ENCODE results near the gene SSBP2.

The SSBP2 gene

GRCh38 chr5:81753429-81753828 lies 2.5 kb upstream of the SSBP2 start:
- DNase-seq (ENCODE audit: insufficient read length) = no peak
- FAIRE-seq = peak; percentile 5
- TF ChIP-seq POLR2A (IDR thresholded peaks at IDR 0.05; ENCODE audit: low read depth, low read length) (no peak), TAF1 (IDR thresholded peaks at IDR 0.05; ENCODE audit: borderline replicate concordance, low read depth, low read length) (no peak), POLR2AphosphoS5 (IDR thresholded peaks at IDR 0.05; ENCODE audit: low read depth, low read length) (no peak)

- no peak for DNase-seq (ENCODE audit: insufficient read length)
- no peak for TF ChIP-seq POLR2AphosphoS5 (IDR thresholded peaks at IDR 0.05; ENCODE audit: low read depth, low read length)
- no peak for TF ChIP-seq POLR2A (IDR thresholded peaks at IDR 0.05; ENCODE audit: low read depth, low read length)
- TF ChIP-seq TAF1 (IDR thresholded peaks at IDR 0.05; ENCODE audit: borderline replicate concordance, low read depth, low read length) = no peak
- FAIRE-seq = no peak
Measured at GRCh38 chr5:81752644-81752963, 1.7 kb upstream of the SSBP2 start.

- FAIRE-seq = peak; percentile 60
- peak; percentile 27 for DNase-seq (ENCODE audit: insufficient read length)
- no peak for TF ChIP-seq TAF1 (IDR thresholded peaks at IDR 0.05; ENCODE audit: borderline replicate concordance, low read depth, low read length)
Measured at GRCh38 chr5:81751836-81752643, 1.1 kb upstream of the SSBP2 start.

- peak; percentile 17 for DNase-seq (ENCODE audit: insufficient read length)
- TF ChIP-seq TAF1 (IDR thresholded peaks at IDR 0.05; ENCODE audit: borderline replicate concordance, low read depth, low read length) = no peak
- TF ChIP-seq POLR2AphosphoS5 (IDR thresholded peaks at IDR 0.05; ENCODE audit: low read depth, low read length) = peak; percentile 82
- TF ChIP-seq POLR2A (IDR thresholded peaks at IDR 0.05; ENCODE audit: low read depth, low read length) = peak; percentile 75; the same call in 1 of the 2 replicates
- no peak for FAIRE-seq
Measured at GRCh38 chr5:81750308-81751008, 439 bp downstream of the SSBP2 start.

GRCh38 chr5:81749561-81750307 lies 1.2 kb downstream of the SSBP2 start:
- TF ChIP-seq POLR2AphosphoS5 (IDR thresholded peaks at IDR 0.05; ENCODE audit: low read depth, low read length) (peak; percentile 65; the same call in 1 of the 2 replicates), POLR2A (IDR thresholded peaks at IDR 0.05; ENCODE audit: low read depth, low read length) (peak; percentile 56; the same call in 1 of the 2 replicates), TAF1 (IDR thresholded peaks at IDR 0.05; ENCODE audit: borderline replicate concordance, low read depth, low read length) (no peak)
- peak; percentile 45 for DNase-seq (ENCODE audit: insufficient read length)
- FAIRE-seq = peak; percentile 91

- DNase-seq (ENCODE audit: insufficient read length) (no peak), FAIRE-seq (peak; percentile 42)
- TF ChIP-seq TAF1 (IDR thresholded peaks at IDR 0.05; ENCODE audit: borderline replicate concordance, low read depth, low read length) = no peak
- no peak for TF ChIP-seq POLR2A (IDR thresholded peaks at IDR 0.05; ENCODE audit: low read depth, low read length)
- TF ChIP-seq POLR2AphosphoS5 (IDR thresholded peaks at IDR 0.05; ENCODE audit: low read depth, low read length) = no peak
Measured at GRCh38 chr5:81749192-81749560, 1.7 kb downstream of the SSBP2 start.

GRCh38 chr5:81748556-81748955 lies 2.3 kb downstream of the SSBP2 start:
- FAIRE-seq (no peak), DNase-seq (ENCODE audit: insufficient read length) (no peak)
- TF ChIP-seq TAF1 (IDR thresholded peaks at IDR 0.05; ENCODE audit: borderline replicate concordance, low read depth, low read length) (no peak), POLR2A (IDR thresholded peaks at IDR 0.05; ENCODE audit: low read depth, low read length) (no peak), POLR2AphosphoS5 (IDR thresholded peaks at IDR 0.05; ENCODE audit: low read depth, low read length) (no peak)

- TF ChIP-seq POLR2A (IDR thresholded peaks at IDR 0.05; ENCODE audit: low read depth, low read length) = no peak
- TF ChIP-seq POLR2AphosphoS5 (IDR thresholded peaks at IDR 0.05; ENCODE audit: low read depth, low read length) = no peak
- TF ChIP-seq TAF1 (IDR thresholded peaks at IDR 0.05; ENCODE audit: borderline replicate concordance, low read depth, low read length) = no peak
- FAIRE-seq (no peak), DNase-seq (ENCODE audit: insufficient read length) (no peak)
Measured at GRCh38 chr5:81747030-81747429, 3.9 kb downstream of the SSBP2 start.

GRCh38 chr5:81740758-81741157 lies 10.1 kb downstream of the SSBP2 start:
- no peak for FAIRE-seq
- DNase-seq (ENCODE audit: insufficient read length) = no peak
- TF ChIP-seq POLR2AphosphoS5 (IDR thresholded peaks at IDR 0.05; ENCODE audit: low read depth, low read length) = no peak
- no peak for TF ChIP-seq POLR2A (IDR thresholded peaks at IDR 0.05; ENCODE audit: low read depth, low read length)
- no peak for TF ChIP-seq TAF1 (IDR thresholded peaks at IDR 0.05; ENCODE audit: borderline replicate concordance, low read depth, low read length)

GRCh38 chr5:81739291-81739690 lies 11.6 kb downstream of the SSBP2 start:
- TF ChIP-seq TAF1 (IDR thresholded peaks at IDR 0.05; ENCODE audit: borderline replicate concordance, low read depth, low read length) (no peak), POLR2A (IDR thresholded peaks at IDR 0.05; ENCODE audit: low read depth, low read length) (no peak), POLR2AphosphoS5 (IDR thresholded peaks at IDR 0.05; ENCODE audit: low read depth, low read length) (no peak)
- no peak for FAIRE-seq
- DNase-seq (ENCODE audit: insufficient read length) = no peak

GRCh38 chr5:81729276-81729675 lies 21.6 kb downstream of the SSBP2 start:
- FAIRE-seq = no peak
- DNase-seq (ENCODE audit: insufficient read length) = no peak
- TF ChIP-seq POLR2A (IDR thresholded peaks at IDR 0.05; ENCODE audit: low read depth, low read length) = no peak
- no peak for TF ChIP-seq POLR2AphosphoS5 (IDR thresholded peaks at IDR 0.05; ENCODE audit: low read depth, low read length)
- no peak for TF ChIP-seq TAF1 (IDR thresholded peaks at IDR 0.05; ENCODE audit: borderline replicate concordance, low read depth, low read length)

Measured in GM12892 (cell line).